ENCODE results near the gene MYB.

Gene MYB

GRCh38 chr6:135227758-135228157 lies 46.6 kb downstream of the MYB start:
- Histone ChIP-seq H3K27ac (ENCODE audit: low read depth, low read length) (no peak overlapping the region), H3K4me1 (ENCODE audit: control insufficient read depth in 1 of 2, insufficient read depth in 2 of 2, low read length in 2 of 2) (peaks cover 9 to 26% of the 10 kb centered on the region in 2 donors), H3K36me3 (ENCODE audit: control insufficient read depth in 1 of 2, insufficient read depth in 2 of 2, low read length in 2 of 2) (no peaks in the 10 kb centered on the region), H3K9ac (ENCODE audit: low read depth in 1 of 2, low read length in 2 of 2) (no peak overlapping the region), H3K4me3 (ENCODE audit: low read depth in 1 of 2, low read length in 2 of 2) (no peak overlapping the region), H3K27me3 (ENCODE audit: control insufficient read depth in 1 of 2, insufficient read depth in 2 of 2, low read length in 2 of 2) (no peaks in the 10 kb centered on the region), H3K9me3 (ENCODE audit: control insufficient read depth in 1 of 2, low read length in 2 of 2) (peaks cover 0 to 2% of the 10 kb centered on the region in 2 donors)

DNA sequence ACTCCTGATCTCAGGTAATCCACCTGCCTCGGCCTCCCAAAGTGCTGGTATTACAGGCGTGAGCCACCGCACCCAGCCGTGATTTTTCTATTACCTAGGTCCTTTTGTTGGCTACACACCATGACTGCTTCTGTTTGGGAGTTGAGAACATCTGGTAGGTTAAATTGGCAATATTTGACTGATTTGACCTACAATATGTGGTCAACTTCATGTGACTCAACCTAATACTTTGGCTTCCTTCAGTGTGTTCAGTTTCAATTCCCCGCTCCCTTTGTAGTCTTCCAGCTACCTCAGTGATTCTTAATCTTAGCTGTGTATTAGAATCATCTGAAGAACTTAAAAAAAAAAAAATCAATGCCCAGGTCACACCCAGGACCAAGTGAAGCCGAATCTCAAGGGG lies 47.4 kb downstream of the MYB start:
- Histone ChIP-seq H3K9me3 (ENCODE audit: control insufficient read depth in 1 of 2, low read length in 2 of 2) (peaks cover 0 to 2% of the 10 kb centered on the region in 2 donors), H3K4me1 (ENCODE audit: control insufficient read depth in 1 of 2, insufficient read depth in 2 of 2, low read length in 2 of 2) (peaks cover 5 to 25% of the 10 kb centered on the region in 2 donors), H3K4me3 (ENCODE audit: low read depth in 1 of 2, low read length in 2 of 2) (no peak overlapping the region), H3K36me3 (ENCODE audit: control insufficient read depth in 1 of 2, insufficient read depth in 2 of 2, low read length in 2 of 2) (no peaks in the 10 kb centered on the region), H3K9ac (ENCODE audit: low read depth in 1 of 2, low read length in 2 of 2) (no peak overlapping the region), H3K27me3 (ENCODE audit: control insufficient read depth in 1 of 2, insufficient read depth in 2 of 2, low read length in 2 of 2) (no peaks in the 10 kb centered on the region), H3K27ac (ENCODE audit: low read depth, low read length) (no peak overlapping the region)

- H3K4me1 ChIP-seq (ENCODE audit: control insufficient read depth in 1 of 2, insufficient read depth in 2 of 2, low read length in 2 of 2), result peaks cover 8 to 16% of the 10 kb centered on the region in 2 donors
- no peaks in the 10 kb centered on the region for H3K36me3 ChIP-seq (ENCODE audit: control insufficient read depth in 1 of 2, insufficient read depth in 2 of 2, low read length in 2 of 2)
- H3K27me3 ChIP-seq (ENCODE audit: control insufficient read depth in 1 of 2, insufficient read depth in 2 of 2, low read length in 2 of 2), result no peaks in the 10 kb centered on the region
- no peak overlapping the region for H3K27ac ChIP-seq (ENCODE audit: low read depth, low read length)
- peaks cover 0 to 2% of the 10 kb centered on the region in 2 donors for H3K9me3 ChIP-seq (ENCODE audit: control insufficient read depth in 1 of 2, low read length in 2 of 2)
- no peak overlapping the region for H3K4me3 ChIP-seq (ENCODE audit: low read depth in 1 of 2, low read length in 2 of 2)
- H3K9ac ChIP-seq (ENCODE audit: low read depth in 1 of 2, low read length in 2 of 2), result no peak overlapping the region
Observed at GRCh38 chr6:135229996-135230395, 48.9 kb downstream of the MYB start.

DNA sequence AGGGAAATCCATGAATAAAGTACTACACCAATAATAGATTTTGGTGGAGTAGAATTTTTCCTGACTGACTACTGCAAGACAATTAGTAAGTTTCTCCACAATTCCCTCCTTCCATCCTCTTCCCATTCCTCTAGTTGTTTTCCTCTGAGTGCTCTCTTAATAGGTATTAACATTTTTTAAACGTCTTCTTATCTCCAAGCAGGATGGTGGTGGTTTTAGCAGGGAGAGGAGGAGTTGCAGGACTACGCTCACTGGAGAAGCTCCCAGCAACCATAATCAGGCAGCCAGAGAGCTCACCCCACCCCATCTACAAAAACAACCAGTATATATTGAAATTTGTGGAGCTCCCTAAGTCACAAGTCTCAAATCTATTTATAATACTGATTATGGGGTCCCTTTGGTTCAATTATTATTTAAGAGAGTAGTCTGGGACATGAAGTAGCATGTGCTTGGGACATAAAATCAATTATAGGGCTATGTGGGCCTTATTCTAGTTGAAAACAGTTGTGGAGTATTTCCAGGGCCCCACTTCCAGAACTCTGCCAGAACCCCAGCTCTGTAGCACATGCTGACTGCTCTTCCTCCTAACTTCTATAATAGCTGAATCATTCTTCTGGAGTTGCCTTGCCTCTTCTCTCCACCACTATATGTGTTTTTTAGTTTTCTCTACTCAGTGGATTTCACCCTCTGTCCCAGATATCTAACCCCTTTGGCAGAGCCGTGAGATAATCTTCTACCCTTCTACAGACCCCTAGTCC lies 49.8 kb downstream of the MYB start:
- Histone ChIP-seq H3K4me1 (ENCODE audit: control insufficient read depth in 1 of 2, insufficient read depth in 2 of 2, low read length in 2 of 2) (peaks cover 8 to 15% of the 10 kb centered on the region in 2 donors), H3K9me3 (ENCODE audit: control insufficient read depth in 1 of 2, low read length in 2 of 2) (peaks cover 0 to 2% of the 10 kb centered on the region in 2 donors), H3K36me3 (ENCODE audit: control insufficient read depth in 1 of 2, insufficient read depth in 2 of 2, low read length in 2 of 2) (no peaks in the 10 kb centered on the region)

DNA sequence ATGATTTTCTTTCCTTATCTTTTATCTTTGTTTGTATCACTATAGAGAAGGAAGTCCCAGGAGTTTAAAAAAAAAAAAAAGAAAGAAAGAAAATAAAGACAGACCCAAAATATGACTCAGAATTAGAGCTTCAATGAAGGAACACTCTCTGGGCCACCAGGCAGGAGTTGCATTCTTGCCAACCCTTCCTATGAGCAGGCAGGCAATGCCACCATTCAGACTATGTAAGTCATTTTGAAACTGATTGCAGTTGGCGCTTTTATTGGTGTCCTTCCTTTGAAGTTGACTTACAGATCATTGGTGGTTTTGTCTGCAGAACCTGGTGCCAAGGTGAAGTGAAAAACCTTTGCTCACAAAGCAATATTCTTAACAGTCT lies 50.3 kb downstream of the MYB start:
- Histone ChIP-seq H3K36me3 (ENCODE audit: control insufficient read depth in 1 of 2, insufficient read depth in 2 of 2, low read length in 2 of 2) (no peaks in the 10 kb centered on the region), H3K27ac (ENCODE audit: low read depth, low read length) (no peak overlapping the region), H3K27me3 (ENCODE audit: control insufficient read depth in 1 of 2, insufficient read depth in 2 of 2, low read length in 2 of 2) (no peaks in the 10 kb centered on the region), H3K9ac (ENCODE audit: low read depth in 1 of 2, low read length in 2 of 2) (no peak overlapping the region), H3K9me3 (ENCODE audit: control insufficient read depth in 1 of 2, low read length in 2 of 2) (peaks cover 0 to 2% of the 10 kb centered on the region in 2 donors), H3K4me1 (ENCODE audit: control insufficient read depth in 1 of 2, insufficient read depth in 2 of 2, low read length in 2 of 2) (peaks cover 8 to 15% of the 10 kb centered on the region in 2 donors), H3K4me3 (ENCODE audit: low read depth in 1 of 2, low read length in 2 of 2) (no peak overlapping the region)

More for the DNA sequence above, 49.8 kb downstream of the MYB start:
- Histone ChIP-seq H3K9ac (ENCODE audit: low read depth in 1 of 2, low read length in 2 of 2) (no peak overlapping the region), H3K27ac (ENCODE audit: low read depth, low read length) (no peak overlapping the region), H3K4me3 (ENCODE audit: low read depth in 1 of 2, low read length in 2 of 2) (no peak overlapping the region), H3K27me3 (ENCODE audit: control insufficient read depth in 1 of 2, insufficient read depth in 2 of 2, low read length in 2 of 2) (no peaks in the 10 kb centered on the region)

DNA sequence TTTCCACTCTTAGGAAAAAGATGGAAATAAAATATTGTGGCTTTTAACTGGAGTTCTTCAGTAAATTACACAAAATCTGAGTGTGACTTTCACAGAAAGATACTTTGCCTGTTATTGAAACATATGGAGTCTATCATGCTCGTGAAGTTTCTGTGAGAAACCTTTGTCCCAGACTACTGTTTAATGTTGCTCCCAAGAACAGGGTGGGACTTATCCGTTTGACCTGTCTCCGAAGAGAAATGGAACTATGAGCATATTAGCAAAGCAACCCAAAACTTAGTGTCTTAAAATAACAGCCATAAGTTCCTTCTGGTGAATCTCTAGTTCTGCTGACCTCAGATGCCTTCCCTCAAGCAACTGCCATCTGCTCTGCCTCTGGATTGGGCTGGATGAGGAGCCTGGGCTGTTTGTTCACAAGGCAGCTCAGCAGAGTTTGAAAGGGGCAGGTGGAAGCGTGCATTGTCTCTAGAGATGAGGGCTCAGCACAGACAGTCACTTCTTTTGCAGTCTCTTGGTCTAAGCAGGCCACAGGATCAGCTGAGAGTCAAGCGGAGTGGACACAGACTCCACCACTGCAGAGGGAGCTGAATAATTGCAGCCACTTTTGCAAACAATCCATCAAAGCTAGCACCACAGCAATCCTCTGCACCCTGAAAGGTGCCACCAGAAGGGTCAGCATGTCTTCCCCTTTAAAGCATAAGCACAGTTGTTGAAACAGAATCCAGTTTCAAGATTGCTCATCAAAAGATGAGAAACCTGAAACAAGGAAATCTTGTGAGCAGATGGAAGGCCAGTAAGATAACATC lies 52.8 kb downstream of the MYB start:
- peaks cover 8 to 15% of the 10 kb centered on the region in 2 donors for H3K4me1 ChIP-seq (ENCODE audit: control insufficient read depth in 1 of 2, insufficient read depth in 2 of 2, low read length in 2 of 2)
- H3K9ac ChIP-seq (ENCODE audit: low read depth in 1 of 2, low read length in 2 of 2), result no peak overlapping the region
- H3K27me3 ChIP-seq (ENCODE audit: control insufficient read depth in 1 of 2, insufficient read depth in 2 of 2, low read length in 2 of 2), result no peaks in the 10 kb centered on the region
- H3K9me3 ChIP-seq (ENCODE audit: control insufficient read depth in 1 of 2, low read length in 2 of 2), result no peaks in the 10 kb centered on the region
- no peaks in the 10 kb centered on the region for H3K36me3 ChIP-seq (ENCODE audit: control insufficient read depth in 1 of 2, insufficient read depth in 2 of 2, low read length in 2 of 2)
- H3K4me3 ChIP-seq (ENCODE audit: low read depth in 1 of 2, low read length in 2 of 2), result no peak overlapping the region
- no peak overlapping the region for H3K27ac ChIP-seq (ENCODE audit: low read depth, low read length)

GRCh38 chr6:135234492-135234780 lies 53.3 kb downstream of the MYB start:
- H3K27ac ChIP-seq (ENCODE audit: low read depth, low read length), result no peak overlapping the region
- H3K27me3 ChIP-seq (ENCODE audit: control insufficient read depth in 1 of 2, insufficient read depth in 2 of 2, low read length in 2 of 2), result no peaks in the 10 kb centered on the region
- H3K4me3 ChIP-seq (ENCODE audit: low read depth in 1 of 2, low read length in 2 of 2), result no peak overlapping the region
- no peaks in the 10 kb centered on the region for H3K36me3 ChIP-seq (ENCODE audit: control insufficient read depth in 1 of 2, insufficient read depth in 2 of 2, low read length in 2 of 2)
- H3K9me3 ChIP-seq (ENCODE audit: control insufficient read depth in 1 of 2, low read length in 2 of 2), result no peaks in the 10 kb centered on the region
- H3K9ac ChIP-seq (ENCODE audit: low read depth in 1 of 2, low read length in 2 of 2), result no peak overlapping the region
- H3K4me1 ChIP-seq (ENCODE audit: control insufficient read depth in 1 of 2, insufficient read depth in 2 of 2, low read length in 2 of 2), result peaks cover 8 to 15% of the 10 kb centered on the region in 2 donors

DNA sequence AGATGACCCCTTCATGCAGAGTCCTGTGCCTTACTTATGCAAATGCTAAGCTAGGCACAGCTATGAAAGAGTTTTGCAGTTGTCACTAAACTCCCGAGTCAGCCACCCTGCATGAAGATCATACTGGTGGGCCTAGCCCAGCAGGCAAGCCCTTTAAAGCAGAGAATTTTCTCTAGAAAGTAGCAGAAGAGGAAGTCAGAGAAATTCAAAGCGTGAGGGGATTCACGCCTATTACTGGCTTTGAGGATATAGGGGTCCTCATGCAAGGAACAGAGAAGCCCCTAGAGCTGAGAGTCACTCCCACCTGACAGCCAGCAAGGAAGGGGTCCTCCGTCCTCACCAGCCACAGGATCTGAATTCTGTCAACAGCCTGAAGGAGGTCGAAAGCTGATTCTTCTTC lies 54.6 kb downstream of the MYB start:
- H3K9ac ChIP-seq (ENCODE audit: low read depth in 1 of 2, low read length in 2 of 2), result no peak overlapping the region
- no peak overlapping the region for H3K27ac ChIP-seq (ENCODE audit: low read depth, low read length)
- H3K4me3 ChIP-seq (ENCODE audit: low read depth in 1 of 2, low read length in 2 of 2), result no peak overlapping the region
- H3K36me3 ChIP-seq (ENCODE audit: control insufficient read depth in 1 of 2, insufficient read depth in 2 of 2, low read length in 2 of 2), result no peaks in the 10 kb centered on the region
- H3K27me3 ChIP-seq (ENCODE audit: control insufficient read depth in 1 of 2, insufficient read depth in 2 of 2, low read length in 2 of 2), result no peaks in the 10 kb centered on the region
- H3K4me1 ChIP-seq (ENCODE audit: control insufficient read depth in 1 of 2, insufficient read depth in 2 of 2, low read length in 2 of 2), result peaks cover 8 to 15% of the 10 kb centered on the region in 2 donors
- no peaks in the 10 kb centered on the region for H3K9me3 ChIP-seq (ENCODE audit: control insufficient read depth in 1 of 2, low read length in 2 of 2)

GRCh38 chr6:135236319-135236718 lies 55.2 kb downstream of the MYB start:
- H3K27ac ChIP-seq (ENCODE audit: low read depth, low read length), result no peak overlapping the region
- no peaks in the 10 kb centered on the region for H3K36me3 ChIP-seq (ENCODE audit: control insufficient read depth in 1 of 2, insufficient read depth in 2 of 2, low read length in 2 of 2)
- no peaks in the 10 kb centered on the region for H3K9me3 ChIP-seq (ENCODE audit: control insufficient read depth in 1 of 2, low read length in 2 of 2)
- H3K4me1 ChIP-seq (ENCODE audit: control insufficient read depth in 1 of 2, insufficient read depth in 2 of 2, low read length in 2 of 2), result peaks cover 8 to 12% of the 10 kb centered on the region in 2 donors
- H3K4me3 ChIP-seq (ENCODE audit: low read depth in 1 of 2, low read length in 2 of 2), result no peak overlapping the region
- H3K27me3 ChIP-seq (ENCODE audit: control insufficient read depth in 1 of 2, insufficient read depth in 2 of 2, low read length in 2 of 2), result no peaks in the 10 kb centered on the region
- H3K9ac ChIP-seq (ENCODE audit: low read depth in 1 of 2, low read length in 2 of 2), result no peak overlapping the region

DNA sequence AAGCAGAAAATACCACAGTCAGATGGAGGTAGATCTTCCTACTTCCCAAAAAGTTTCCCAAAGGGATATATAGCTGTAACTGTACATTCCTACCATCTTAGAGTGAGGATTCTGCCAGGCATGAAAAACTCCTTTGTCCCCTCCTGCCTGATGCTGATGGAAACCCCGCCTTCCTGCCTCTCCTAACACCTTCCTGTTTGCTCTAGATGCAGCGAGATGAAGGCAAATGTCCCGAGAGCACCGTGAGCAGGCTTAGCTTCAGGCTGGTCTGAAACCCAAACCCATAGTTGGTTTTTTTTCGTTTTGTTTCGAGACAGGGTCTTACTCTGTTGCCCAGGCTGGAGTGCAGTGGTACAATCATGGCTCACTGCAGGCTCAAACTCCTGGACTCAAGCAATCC lies 55.6 kb downstream of the MYB start:
- Histone ChIP-seq H3K27ac (ENCODE audit: low read depth, low read length) (no peak overlapping the region), H3K27me3 (ENCODE audit: control insufficient read depth in 1 of 2, insufficient read depth in 2 of 2, low read length in 2 of 2) (no peaks in the 10 kb centered on the region), H3K9me3 (ENCODE audit: control insufficient read depth in 1 of 2, low read length in 2 of 2) (no peaks in the 10 kb centered on the region), H3K4me3 (ENCODE audit: low read depth in 1 of 2, low read length in 2 of 2) (no peak overlapping the region), H3K4me1 (ENCODE audit: control insufficient read depth in 1 of 2, insufficient read depth in 2 of 2, low read length in 2 of 2) (peaks cover 8% of the 10 kb centered on the region in 2 donors), H3K9ac (ENCODE audit: low read depth in 1 of 2, low read length in 2 of 2) (no peak overlapping the region), H3K36me3 (ENCODE audit: control insufficient read depth in 1 of 2, insufficient read depth in 2 of 2, low read length in 2 of 2) (no peaks in the 10 kb centered on the region)

Data from duodenal mucosa (tissue), 2 donors.